Left lung (tissue), 10 donors: Measurements from ENCODE around the gene PHF20. TPM values are rescaled to one million over a fixed set of nuclear protein-coding genes. Genes with fewer than 3 reads are reported as not detected.

Experiments
- ATAC-seq: fragments of 200-7000 bp; cut with Tn5 transposase; one replicate; pipeline ENCODE4 v1.9.1; 2020; ENCODE audit warnings: moderate library complexity
- DNase-seq, 4 donors: peaks; one replicate each; pipeline ENCODE4 v3.0.0-alpha.2; 2013 to 2020
- H3K27ac ChIP-seq, 2 donors: fragments of 200-600 bp; sonication (generic) in 1 of 2; one replicate each; pipeline versions ENCODE4 v1.5.0 to v1.8.0; 2020 to 2021
- H3K27me3 ChIP-seq, 2 donors: fragments of 200-600 bp; sonication (generic) in 1 of 2; one replicate each; pipeline versions ENCODE4 v1.5.0 to v1.8.0; 2020 to 2021
- H3K36me3 ChIP-seq, 2 donors: fragments of 200-600 bp; sonication (generic) in 1 of 2; one replicate each; pipeline versions ENCODE4 v1.5.0 to v1.8.0; 2020 to 2021
- H3K4me1 ChIP-seq, 2 donors: fragments of 200-600 bp; one replicate each; pipeline ENCODE4 v1.8.0; 2021
- H3K4me3 ChIP-seq, 2 donors: fragments of 200-600 bp; sonication (generic) in 1 of 2; one replicate each; pipeline versions ENCODE4 v1.5.0 to v1.8.0; 2020 to 2021; ENCODE audit warnings: mild to moderate bottlenecking in 1 of 2
- H3K9me3 ChIP-seq, 2 donors: fragments of 200-600 bp; sonication (generic) in 1 of 2; one replicate each; pipeline versions ENCODE4 v1.5.0 to v1.8.0; 2020 to 2021
- intact Hi-C, 2 donors: fragments of 100-400 bp; cut with DNase I; formaldehyde crosslinking; loops; one replicate each; pipeline versions ENCODE4 v1.11.2 to v1.14.2; 2022
- polyA plus RNA-seq, 6 donors: library from polyadenylated mRNA; unstranded; fragments of 120-200 nt; gene quantifications; one replicate each; pipeline ENCODE4 v1.2.1, GENCODE V29; 2013; ENCODE audit not compliant: insufficient read length in 6 of 6
- total RNA-seq, 2 donors: library from RNA; stranded (reverse); fragmentation: NEBNext Ultra II Directional; extraction: Animal tissue kit (Norgen Biotek cat#: 25700); gene quantifications; one replicate each; pipeline ENCODE4 v1.2.1, GENCODE V29; 2021
- TF ChIP-seq, protein P1 (sequence below), 2 donors: fragments of 200-600 bp; sonication (generic) in 1 of 2; IDR thresholded peaks; one replicate each; pipeline versions ENCODE4 v1.5.0 to v1.8.0; 2021; ENCODE audit warnings: antibody characterized with exemption in 2 of 2
- donor health status: DM: no; HTN: yes; CAD: no.
- donor health status: DM: no; HTN: no; CAD: no.

Gene PHF20
- total and polyA plus RNA-seq, 8 donors: 31.1 to 43.4 (median 39.6) TPM

DNA sequence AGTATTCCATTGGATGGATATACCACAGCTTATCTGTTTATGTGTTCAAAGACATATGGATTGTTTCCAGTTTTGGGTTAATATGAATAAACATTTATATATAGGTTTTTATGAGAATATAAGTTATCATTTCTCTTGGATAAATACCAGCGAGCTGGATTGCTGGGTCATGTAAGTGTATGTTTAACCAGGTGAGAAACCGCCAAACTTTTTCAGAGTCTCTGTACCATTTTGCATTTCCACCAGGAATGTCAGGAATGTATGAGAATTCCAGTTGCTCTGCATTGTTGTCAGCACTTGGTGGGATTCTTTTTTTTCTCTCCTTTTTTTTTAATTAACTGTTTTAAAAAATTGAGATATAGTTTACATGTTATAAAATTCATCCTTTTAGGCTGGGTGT is 52.1 kb downstream of the PHF20 start:
- no peak for ATAC-seq
- Histone ChIP-seq H3K4me1 (peaks cover 0 to 8% of the 10 kb centered on the region in 2 donors), H3K9me3 (no peaks in the 10 kb centered on the region), H3K27ac (no peak overlapping the region), H3K36me3 (peaks cover 0 to 4% of the 10 kb centered on the region in 2 donors), H3K27me3 (no peaks in the 10 kb centered on the region), H3K4me3 (no peak overlapping the region)
- TF ChIP-seq, protein P1, sequence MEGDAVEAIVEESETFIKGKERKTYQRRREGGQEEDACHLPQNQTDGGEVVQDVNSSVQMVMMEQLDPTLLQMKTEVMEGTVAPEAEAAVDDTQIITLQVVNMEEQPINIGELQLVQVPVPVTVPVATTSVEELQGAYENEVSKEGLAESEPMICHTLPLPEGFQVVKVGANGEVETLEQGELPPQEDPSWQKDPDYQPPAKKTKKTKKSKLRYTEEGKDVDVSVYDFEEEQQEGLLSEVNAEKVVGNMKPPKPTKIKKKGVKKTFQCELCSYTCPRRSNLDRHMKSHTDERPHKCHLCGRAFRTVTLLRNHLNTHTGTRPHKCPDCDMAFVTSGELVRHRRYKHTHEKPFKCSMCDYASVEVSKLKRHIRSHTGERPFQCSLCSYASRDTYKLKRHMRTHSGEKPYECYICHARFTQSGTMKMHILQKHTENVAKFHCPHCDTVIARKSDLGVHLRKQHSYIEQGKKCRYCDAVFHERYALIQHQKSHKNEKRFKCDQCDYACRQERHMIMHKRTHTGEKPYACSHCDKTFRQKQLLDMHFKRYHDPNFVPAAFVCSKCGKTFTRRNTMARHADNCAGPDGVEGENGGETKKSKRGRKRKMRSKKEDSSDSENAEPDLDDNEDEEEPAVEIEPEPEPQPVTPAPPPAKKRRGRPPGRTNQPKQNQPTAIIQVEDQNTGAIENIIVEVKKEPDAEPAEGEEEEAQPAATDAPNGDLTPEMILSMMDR (IDR thresholded peaks at IDR 0.05): no peak
- intact Hi-C loops: no loop called here
- no peak for DNase-seq

DNA sequence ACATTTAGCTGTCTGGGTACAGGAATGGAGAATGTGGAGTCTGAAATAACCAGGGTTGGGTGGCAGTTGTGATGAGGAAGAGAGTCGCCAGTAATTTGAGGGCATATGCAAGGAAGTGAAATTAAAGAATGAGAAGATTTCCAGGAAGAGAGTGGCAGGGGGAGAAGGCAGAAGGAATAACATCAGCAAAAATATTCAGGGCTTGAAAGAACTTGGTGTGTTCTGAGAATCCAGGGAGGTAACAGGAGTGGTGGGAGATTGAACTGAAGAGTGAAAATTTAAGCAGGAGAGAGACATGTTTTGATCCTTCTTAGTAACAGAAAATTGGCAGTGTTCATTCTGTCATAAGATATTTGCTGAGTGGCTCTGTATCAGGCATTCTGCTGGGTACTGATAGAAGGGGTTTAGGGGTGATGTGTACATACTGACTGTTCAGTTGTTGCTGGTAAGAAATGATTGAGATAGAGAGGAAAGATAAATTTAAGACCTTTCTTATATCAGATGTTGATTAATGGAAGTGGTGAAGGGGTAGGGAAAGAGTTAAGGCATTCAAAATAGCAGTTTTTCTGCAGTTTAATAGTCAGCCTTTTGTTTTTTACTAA is 54.7 kb downstream of the PHF20 start:
- H3K4me1 ChIP-seq: no peaks in the 10 kb centered on the region

DNA sequence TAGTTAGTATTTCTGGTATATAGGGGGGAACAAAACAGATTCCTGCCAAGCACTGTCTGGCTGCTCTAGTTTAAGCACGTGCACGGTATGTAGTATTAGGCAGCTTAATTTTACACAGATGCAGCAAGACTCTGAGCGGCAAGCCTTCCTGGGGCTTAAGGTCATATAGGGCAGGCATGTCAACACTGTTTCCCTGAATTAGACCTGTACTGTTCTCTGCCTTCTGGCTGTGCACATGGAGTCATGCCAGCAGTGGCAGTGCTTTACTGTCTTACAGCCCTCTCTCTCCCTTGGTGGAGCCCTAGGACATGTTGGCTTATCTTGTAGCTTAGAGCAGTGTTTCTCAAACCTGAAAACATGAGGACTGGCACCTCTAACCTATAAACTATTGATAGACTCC is 56.6 kb downstream of the PHF20 start:
- Histone ChIP-seq H3K9me3 (peaks cover 0 to 2% of the 10 kb centered on the region in 2 donors), H3K36me3 (peaks cover 0 to 4% of the 10 kb centered on the region in 2 donors), H3K4me3 (no peak overlapping the region), H3K27ac (no peak overlapping the region), H3K27me3 (no peaks in the 10 kb centered on the region), H3K4me1 (no peaks in the 10 kb centered on the region)
- TF ChIP-seq, protein P1 (IDR thresholded peaks at IDR 0.05): no peak
- no peak for ATAC-seq
- intact Hi-C loops: no loop called here
- no peak for DNase-seq

More for the DNA sequence above, 54.7 kb downstream of the PHF20 start:
- no peak for DNase-seq
- intact Hi-C loops: no loop called here
- ATAC-seq: no peak
- Histone ChIP-seq H3K9me3 (peaks cover 0 to 2% of the 10 kb centered on the region in 2 donors), H3K27me3 (no peaks in the 10 kb centered on the region), H3K27ac (no peak overlapping the region), H3K36me3 (peaks cover 0 to 4% of the 10 kb centered on the region in 2 donors), H3K4me3 (no peak overlapping the region)
- TF ChIP-seq, protein P1 (IDR thresholded peaks at IDR 0.05): no peak

DNA sequence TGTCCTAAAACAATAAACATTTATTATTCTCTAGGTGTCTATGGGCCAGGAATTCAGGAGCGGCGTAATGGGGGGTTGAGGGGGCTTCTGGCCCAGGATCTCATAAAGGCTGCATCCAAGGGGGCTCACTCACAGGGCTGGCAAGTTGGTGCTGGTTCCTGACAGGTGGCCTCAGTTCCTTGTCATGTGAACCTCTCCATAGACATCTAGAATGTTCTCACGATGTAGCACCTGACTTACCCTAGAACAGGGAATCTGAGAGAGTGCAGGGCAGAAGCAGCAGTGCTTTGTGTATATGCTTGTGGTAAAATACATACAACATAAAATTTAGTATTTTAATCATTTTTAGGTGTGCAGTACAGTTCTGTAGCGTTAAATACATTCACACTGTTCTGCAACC is 57.1 kb downstream of the PHF20 start:
- ATAC-seq (no peak), DNase-seq (no peak)
- H3K4me3 ChIP-seq: no peak overlapping the region
- H3K4me1 ChIP-seq: no peaks in the 10 kb centered on the region
- peaks cover 0 to 4% of the 10 kb centered on the region in 2 donors for H3K36me3 ChIP-seq
- H3K27me3 ChIP-seq: no peaks in the 10 kb centered on the region
- TF ChIP-seq, protein P1 (IDR thresholded peaks at IDR 0.05): no peak
- H3K9me3 ChIP-seq: peaks cover 0 to 2% of the 10 kb centered on the region in 2 donors
- H3K27ac ChIP-seq: no peak overlapping the region
- intact Hi-C loops: no loop called here

DNA sequence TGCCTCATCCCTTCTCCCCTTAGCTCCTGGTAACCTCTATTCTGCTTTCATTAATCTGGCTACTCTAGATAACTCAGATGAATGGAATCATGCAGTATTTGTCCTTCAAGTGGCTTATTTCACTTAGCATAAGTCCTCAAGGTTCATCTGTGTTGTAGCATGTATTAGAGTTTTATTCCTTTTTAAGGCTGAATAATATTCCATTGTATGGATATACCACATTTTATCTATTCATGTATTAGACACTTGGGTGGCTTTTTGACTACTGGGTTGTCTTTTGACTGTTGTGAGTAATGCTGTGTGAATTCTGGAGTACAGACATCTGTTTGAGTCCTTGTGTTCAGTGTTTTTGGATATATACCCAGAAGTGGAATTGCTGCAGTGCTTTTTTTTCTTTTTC is 58.4 kb downstream of the PHF20 start:
- ATAC-seq (no peak), DNase-seq (no peak)
- H3K27me3 ChIP-seq: no peaks in the 10 kb centered on the region
- TF ChIP-seq, protein P1 (IDR thresholded peaks at IDR 0.05): no peak
- intact Hi-C loops: no loop called here
- H3K4me1 ChIP-seq: no peaks in the 10 kb centered on the region
- no peak overlapping the region for H3K4me3 ChIP-seq
- peaks cover 0 to 2% of the 10 kb centered on the region in 2 donors for H3K9me3 ChIP-seq
- no peak overlapping the region for H3K27ac ChIP-seq
- no peaks in the 10 kb centered on the region for H3K36me3 ChIP-seq
